WTC11 (cell line): Measurements from ENCODE around the gene CADM3.

Source experiments
- CTCF ChIP-seq: fragments of 200-600 bp; IDR thresholded peaks from 2 replicates; pipeline ENCODE4 v1.8.0; 2022; ENCODE audit warnings: antibody characterized with exemption
- FOXJ3 ChIP-seq: sonication (generic); formaldehyde crosslinking; IDR thresholded peaks from 2 replicates; pipeline ENCODE4 v1.9.0; 2021; ENCODE audit warnings: missing genetic modification reagents, mild to moderate bottlenecking, borderline replicate concordance
- ZNF281 ChIP-seq: sonication (generic); formaldehyde crosslinking; IDR thresholded peaks from 2 replicates; pipeline ENCODE4 v1.8.0; 2023; ENCODE audit warnings: mild to moderate bottlenecking, missing genetic modification reagents

- TF ChIP-seq CTCF (no peak), FOXJ3 (CRISPR knock-in tag) (no peak), ZNF281 (no peak)
Measured at GRCh38 chr1:159184201-159184600, 12.8 kb downstream of the CADM3 start.
